ENCODE data around the gene RAPGEF1.

DNA sequence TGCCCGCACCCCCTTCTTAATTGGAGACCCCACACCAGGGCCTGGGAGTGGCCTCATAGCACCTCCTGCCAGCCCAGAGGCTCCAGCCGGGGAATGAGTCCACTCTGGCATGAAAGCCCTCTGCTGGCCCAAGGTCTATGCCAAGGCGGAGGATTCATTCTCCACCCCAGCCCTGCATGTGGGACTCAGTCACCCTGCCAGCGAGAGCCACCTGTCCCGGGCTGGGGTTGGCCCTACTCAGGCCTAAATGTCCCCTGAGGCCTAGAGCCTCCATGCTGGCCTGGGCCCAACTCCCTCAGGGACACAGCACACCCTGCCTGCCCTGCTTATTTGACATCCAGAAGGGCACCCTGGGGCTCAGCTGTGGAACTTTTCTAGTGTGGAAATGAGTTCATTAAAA is 1.0 kb upstream of the RAPGEF1 start:
- TF ChIP-seq, protein P1, sequence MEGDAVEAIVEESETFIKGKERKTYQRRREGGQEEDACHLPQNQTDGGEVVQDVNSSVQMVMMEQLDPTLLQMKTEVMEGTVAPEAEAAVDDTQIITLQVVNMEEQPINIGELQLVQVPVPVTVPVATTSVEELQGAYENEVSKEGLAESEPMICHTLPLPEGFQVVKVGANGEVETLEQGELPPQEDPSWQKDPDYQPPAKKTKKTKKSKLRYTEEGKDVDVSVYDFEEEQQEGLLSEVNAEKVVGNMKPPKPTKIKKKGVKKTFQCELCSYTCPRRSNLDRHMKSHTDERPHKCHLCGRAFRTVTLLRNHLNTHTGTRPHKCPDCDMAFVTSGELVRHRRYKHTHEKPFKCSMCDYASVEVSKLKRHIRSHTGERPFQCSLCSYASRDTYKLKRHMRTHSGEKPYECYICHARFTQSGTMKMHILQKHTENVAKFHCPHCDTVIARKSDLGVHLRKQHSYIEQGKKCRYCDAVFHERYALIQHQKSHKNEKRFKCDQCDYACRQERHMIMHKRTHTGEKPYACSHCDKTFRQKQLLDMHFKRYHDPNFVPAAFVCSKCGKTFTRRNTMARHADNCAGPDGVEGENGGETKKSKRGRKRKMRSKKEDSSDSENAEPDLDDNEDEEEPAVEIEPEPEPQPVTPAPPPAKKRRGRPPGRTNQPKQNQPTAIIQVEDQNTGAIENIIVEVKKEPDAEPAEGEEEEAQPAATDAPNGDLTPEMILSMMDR (IDR thresholded peaks at IDR 0.05): peak in 2 of 6 experiments; percentile 14 to 23
- TF ChIP-seq POLR2A (IDR thresholded peaks at IDR 0.05): no peak
